Prostate gland (tissue), 2 donors: Measurements from ENCODE around the gene SLC22A1.

Experiments
- CTCF ChIP-seq, 4 experiments: fragments of 200-600 bp in 2 of 4; fragments of 450-650 bp in 2 of 4; sonication (generic) in 2 of 4; IDR thresholded peaks; 1 replicate in 3 of 4; 2 replicates in 1 of 4; pipeline ENCODE4 v1.5.1; 2016 to 2019; ENCODE audit warnings: antibody characterized with exemption in 4 of 4, mild to moderate bottlenecking in 2 of 4, moderate library complexity in 2 of 4
- POLR2AphosphoS5 ChIP-seq: sonication (generic); formaldehyde crosslinking; IDR thresholded peaks from one replicate; pipeline ENCODE4 v1.6.1; 2017; ENCODE audit warnings: antibody characterized with exemption

- TF ChIP-seq POLR2AphosphoS5, result no peak
- TF ChIP-seq CTCF (IDR thresholded peaks at IDR 0.05), result no peak
Measured at GRCh38 chr6:160174681-160175080, 53.1 kb downstream of the SLC22A1 start.
